Endothelial cell of hepatic sinusoid (primary cell): ENCODE results near the gene RGS6.

ENCODE experiments used
- in situ Hi-C: cut with HindIII; loops from 2 replicates; pipeline ENCODE4 v1.10.0; 2017; ENCODE audit warnings: low sequenced_read_pairs

RGS6 gene

GRCh38 chr14:71942904-71943694, 10.9 kb downstream of the RGS6 start:
- in situ Hi-C loops, result no loop called here

DNA sequence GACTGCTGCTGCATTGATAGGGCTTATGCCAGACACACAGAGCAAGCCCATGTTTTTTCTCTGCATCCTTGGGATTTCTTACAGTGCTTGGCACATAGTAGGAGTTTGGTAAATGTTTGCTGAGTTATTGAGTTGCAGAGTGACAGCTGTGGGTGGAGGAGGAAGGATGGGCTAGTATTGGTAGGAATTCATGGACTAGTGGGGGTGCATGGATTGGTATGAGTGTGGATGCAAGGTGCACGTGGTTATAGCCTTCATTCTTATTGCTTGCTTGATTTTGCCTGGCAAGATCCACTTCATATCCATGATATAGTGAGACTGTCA, 11.4 kb downstream of the RGS6 start:
- in situ Hi-C loops, result no loop called here

- in situ Hi-C loops, result no loop called here
These were observed 15.8 kb downstream of the RGS6 start for GRCh38 chr14:71947947-71948500.

- in situ Hi-C loops, result no loop called here
These were observed 20.4 kb downstream of the RGS6 start for GRCh38 chr14:71952381-71953363.

DNA sequence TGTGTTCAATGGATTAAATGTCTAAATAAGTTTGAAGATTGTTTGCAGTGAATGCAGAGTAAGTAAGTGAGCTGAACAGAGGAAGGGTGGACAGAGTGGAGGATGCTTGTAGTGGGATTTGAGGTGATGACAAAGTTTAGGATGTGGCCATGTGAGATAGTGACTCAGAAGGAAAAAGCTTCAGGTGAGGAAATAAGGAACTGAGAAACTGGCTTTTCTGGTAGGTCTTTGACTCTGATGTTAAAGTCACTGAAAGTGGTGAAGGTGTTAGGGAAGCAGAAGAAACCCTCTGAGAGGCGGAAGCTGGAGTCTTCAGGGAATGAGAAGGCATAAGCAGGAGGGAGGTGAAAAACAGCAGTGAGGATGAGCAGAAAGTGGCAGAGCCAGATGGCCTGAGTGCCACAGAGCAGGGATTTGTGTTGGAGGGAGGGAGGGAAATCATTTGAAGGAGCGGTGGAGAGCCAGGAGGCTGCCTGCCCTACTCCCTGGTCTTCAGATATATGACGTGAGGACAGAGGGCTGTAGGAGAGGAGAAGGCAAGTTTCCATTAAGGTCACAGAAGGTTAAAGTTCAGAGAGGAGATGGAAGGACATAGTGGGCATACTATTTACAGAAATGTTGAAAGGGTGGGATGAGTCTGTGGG, 24.8 kb downstream of the RGS6 start:
- in situ Hi-C loops, result no loop called here

GRCh38 chr14:71959055-71959454, 26.8 kb downstream of the RGS6 start:
- in situ Hi-C loops, result no loop called here

DNA sequence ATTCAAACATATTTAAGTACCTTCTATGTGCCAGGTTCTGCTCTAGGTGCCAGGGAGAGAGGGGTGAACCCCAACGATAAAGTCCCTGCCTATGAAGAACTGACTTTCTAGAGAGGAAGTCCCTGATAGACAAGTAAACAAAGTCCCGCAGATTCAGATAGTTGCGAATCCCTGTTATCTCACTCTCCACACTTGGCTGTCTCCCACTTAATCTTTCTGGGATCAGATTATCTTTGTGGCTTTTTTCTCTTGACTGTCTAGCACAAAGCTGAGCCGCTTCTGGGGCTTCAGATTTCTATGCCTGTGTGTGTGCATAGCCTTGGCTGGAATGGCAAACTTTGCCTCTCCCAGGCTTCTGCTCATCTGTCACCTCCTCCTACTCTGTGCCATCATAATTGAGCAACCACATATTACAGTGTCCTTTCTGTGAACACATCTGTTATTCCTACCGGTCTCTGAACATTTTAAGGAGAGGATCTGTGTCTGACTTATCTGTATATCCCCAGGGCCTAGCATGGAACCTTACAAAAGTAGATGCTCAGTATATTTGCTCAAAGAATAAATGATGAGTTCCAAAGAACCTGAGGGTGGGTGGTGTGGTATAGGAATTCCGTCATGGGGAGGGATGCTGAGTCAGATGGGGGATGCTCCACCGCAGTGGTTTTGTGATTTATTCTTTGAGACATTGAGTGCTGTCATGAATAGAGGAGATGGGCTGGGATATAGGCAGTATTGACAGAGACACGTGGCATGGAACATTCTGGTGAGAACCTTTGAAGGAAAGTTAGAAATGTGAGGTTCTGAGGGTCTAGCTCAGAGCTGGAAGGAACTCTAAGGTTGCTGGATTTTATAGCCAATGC, 28.5 kb downstream of the RGS6 start:
- in situ Hi-C loops, result no loop called here

DNA sequence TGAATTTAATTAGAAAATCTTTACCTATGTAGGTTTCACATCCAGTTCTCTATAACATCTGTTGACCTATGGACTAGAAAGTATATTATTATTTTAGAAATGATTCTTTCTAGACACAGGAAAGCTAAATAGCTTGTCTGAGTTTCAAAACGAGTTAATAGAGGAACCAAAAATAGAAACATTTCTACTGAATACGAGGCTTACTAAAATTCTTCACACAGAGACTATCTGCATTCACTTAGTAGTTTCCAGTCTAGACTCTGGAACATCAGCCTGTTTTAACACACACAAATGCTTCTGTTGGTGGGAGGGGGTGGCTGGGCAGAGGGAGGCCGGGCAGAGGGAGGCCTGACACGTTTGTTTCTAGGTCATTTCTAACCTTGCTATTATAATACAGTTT, 29.7 kb downstream of the RGS6 start:
- in situ Hi-C loops, result no loop called here

- in situ Hi-C loops, result no loop called here
These were observed 32.5 kb downstream of the RGS6 start for GRCh38 chr14:71964716-71965115.

DNA sequence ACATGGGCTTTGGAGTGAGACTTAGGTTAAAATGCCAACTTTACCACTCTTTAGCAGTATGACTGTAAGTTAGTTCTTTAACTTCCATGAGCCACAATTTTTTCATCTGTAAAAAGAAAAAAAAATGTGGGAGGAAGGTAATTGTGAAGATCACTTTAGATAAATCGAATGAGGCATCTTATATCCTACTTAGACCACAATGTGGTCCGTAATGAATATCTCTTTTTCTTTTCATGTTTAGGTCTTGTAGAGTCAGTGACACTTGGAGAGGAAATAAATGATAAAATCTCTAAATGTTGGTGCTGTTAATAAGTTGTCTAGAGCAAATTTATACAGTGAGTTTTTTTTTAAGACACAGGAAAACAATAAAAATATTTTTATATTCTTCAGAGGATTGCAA, 34.3 kb downstream of the RGS6 start:
- in situ Hi-C loops, result no loop called here

GRCh38 chr14:71967704-71968103, 35.5 kb downstream of the RGS6 start:
- in situ Hi-C loops, result no loop called here

- in situ Hi-C loops, result no loop called here
These were observed 38.0 kb downstream of the RGS6 start for GRCh38 chr14:71970272-71970671.

GRCh38 chr14:71985538-71986189, 53.4 kb downstream of the RGS6 start:
- in situ Hi-C loops, result no loop called here

DNA sequence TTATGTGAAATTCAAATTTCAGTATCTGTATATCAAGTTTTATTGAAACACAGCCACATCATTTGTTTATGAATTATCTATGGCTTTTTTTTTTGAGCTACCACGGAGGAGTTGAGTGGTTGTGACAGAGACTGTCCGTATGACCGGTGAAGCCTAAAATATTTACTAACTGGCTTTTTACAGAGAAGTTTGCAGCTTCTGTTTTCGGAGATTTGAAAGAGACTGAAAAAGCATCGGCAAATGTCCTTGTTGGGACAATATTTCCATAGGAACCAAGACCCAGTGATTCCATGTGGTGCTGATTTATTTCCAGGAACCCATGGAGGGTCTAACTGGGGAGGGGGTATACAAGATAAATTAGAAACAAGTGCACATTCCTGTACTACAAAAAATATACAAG, 56.2 kb downstream of the RGS6 start:
- in situ Hi-C loops, result no loop called here

DNA sequence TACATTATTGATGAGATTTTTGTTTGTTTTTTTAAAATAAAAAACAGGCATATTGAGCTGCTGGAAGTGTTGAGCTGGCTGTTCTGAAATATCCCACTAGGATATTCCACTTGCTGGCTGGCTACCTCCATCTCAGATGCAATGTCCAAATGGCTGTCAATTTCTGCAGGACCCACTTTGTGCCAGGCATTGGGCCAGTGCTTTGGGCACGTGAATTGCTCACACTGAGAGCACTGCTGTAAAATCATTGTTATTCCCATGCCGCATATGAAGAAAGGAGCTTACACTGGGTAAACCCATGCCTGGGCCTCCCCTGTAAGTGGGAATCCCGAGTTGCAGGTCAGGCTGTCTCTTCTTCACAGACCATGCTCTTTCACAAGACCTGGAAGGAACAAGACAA, 56.7 kb downstream of the RGS6 start:
- in situ Hi-C loops, result no loop called here

DNA sequence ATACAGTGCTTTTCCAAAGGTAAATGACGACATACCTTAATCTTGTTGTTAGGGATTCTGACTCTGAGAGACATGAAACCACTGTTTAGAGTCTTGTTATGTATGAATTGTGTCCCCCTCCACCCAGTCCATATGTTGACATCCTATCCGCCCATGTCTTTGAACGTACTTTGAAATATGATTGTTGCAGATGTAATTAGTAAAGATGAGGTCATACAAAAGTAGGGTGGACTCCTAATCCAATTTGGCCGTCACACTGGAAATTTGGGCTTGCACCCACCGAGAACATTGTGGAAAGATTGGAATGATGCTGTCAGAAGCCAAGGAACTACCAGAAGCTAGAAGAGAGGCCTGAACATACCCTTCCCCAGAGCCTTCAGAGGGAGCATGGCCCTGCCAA, 62.2 kb downstream of the RGS6 start:
- in situ Hi-C loops, result loop anchor here (5.0 kb wide), 1 partner anchor 68 kb away; no protein-coding TSS in a partner anchor

GRCh38 chr14:71995741-71996140, 63.5 kb downstream of the RGS6 start:
- in situ Hi-C loops, result no loop called here

DNA sequence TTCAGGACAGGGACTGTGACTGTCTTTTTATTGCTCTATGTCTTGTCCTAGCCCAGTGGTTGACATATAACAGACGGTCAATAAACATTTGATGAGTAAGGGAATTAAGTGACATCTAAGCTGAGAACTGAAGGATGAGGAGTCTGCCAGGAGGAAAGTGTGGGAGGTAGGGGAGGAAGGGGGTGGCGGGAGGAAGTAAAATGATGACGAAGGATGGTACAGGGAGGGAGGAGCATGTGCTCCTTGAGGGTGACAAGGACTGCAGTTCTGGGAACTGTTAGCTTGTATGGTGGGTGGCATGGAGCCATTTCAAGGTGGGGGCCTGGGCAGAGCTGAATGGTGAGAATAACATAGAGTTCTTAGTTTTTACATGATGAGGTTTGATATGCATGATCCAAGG, 64.4 kb downstream of the RGS6 start:
- in situ Hi-C loops, result no loop called here

DNA sequence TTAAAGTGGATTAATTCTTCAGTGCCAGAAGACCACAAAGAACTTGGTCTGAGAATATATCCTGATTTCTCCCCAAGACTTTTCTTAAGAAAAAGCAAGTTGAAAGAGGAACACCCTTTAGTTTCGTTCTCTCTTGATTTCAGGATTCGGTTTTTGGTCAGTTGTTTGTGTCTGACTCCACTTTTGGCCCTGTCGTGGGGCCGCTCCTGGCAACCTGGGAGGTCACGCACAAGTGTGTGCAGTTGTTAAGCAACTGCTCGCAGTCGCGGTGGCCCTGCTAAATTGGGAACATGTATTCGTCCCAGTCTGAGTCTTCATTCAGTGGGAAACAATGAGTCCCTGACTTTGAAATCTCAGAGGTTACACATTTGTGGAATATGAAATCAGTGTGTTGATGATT, 68.7 kb downstream of the RGS6 start:
- in situ Hi-C loops, result no loop called here

DNA sequence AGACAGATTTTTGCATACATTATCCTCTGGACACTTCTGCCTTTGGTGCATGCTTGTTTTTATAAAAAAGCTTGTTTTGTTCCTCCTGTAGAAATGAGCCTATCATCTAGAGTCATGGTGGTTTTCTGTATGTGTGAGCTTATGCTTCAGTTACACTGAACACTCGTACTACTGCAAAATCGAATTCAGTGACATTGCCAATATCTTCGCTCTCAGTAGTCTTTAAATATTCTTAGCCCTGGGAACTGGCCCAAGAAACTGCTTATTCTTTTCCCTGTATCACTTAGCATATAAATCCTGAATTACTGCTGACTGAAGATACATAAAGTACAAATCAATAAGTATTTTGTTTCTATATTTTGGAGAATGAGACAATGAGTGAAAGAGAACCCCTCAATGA, 70.5 kb downstream of the RGS6 start:
- in situ Hi-C loops, result no loop called here
